Measurements from ENCODE around the gene GAL3ST3.

DNA sequence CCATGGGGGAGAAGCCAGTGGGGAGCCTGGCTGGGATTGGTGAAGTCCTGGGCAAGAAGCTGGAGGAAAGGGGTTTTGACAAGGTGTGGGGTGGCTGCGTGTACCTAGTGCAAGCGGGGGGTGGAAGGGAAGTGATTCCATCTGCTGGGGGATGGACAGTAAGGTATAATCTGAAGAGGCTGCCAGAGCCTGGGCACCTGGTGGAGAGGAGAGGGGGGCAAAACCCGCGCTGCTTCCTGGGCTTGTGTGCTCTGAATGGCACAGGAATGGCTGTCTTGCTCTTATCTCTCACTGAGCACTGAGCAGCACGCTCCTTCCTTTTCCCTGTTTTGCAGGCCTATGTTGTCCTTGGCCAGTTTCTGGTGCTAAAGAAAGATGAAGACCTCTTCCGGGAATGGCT is 45.7 kb downstream of the GAL3ST3 start:
- TF ChIP-seq HDAC2 (IDR thresholded peaks at IDR 0.05; ENCODE audit: borderline replicate concordance in 1 of 2, low read depth in 2 of 2, low read length in 2 of 2) (no peak), TAF1 (IDR thresholded peaks at IDR 0.05; ENCODE audit: low read depth, low read length) (no peak), YY1 (IDR thresholded peaks at IDR 0.05; ENCODE audit: low read depth, low read length) (no peak), EP300 (IDR thresholded peaks at IDR 0.05; ENCODE audit: borderline replicate concordance in 1 of 2, low read depth in 2 of 2, low read length in 2 of 2) (no peak), POLR2A (IDR thresholded peaks at IDR 0.05; ENCODE audit: control extremely low read depth in 1 of 2, low read depth in 2 of 2, low read length in 2 of 2) (no peak), JUN (IDR thresholded peaks at IDR 0.05; ENCODE audit: low read depth, low read length) (no peak)
- TF ChIP-seq, protein P1, sequence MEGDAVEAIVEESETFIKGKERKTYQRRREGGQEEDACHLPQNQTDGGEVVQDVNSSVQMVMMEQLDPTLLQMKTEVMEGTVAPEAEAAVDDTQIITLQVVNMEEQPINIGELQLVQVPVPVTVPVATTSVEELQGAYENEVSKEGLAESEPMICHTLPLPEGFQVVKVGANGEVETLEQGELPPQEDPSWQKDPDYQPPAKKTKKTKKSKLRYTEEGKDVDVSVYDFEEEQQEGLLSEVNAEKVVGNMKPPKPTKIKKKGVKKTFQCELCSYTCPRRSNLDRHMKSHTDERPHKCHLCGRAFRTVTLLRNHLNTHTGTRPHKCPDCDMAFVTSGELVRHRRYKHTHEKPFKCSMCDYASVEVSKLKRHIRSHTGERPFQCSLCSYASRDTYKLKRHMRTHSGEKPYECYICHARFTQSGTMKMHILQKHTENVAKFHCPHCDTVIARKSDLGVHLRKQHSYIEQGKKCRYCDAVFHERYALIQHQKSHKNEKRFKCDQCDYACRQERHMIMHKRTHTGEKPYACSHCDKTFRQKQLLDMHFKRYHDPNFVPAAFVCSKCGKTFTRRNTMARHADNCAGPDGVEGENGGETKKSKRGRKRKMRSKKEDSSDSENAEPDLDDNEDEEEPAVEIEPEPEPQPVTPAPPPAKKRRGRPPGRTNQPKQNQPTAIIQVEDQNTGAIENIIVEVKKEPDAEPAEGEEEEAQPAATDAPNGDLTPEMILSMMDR (IDR thresholded peaks at IDR 0.05; ENCODE audit: control extremely low read depth in 1 of 3, insufficient read depth in 1 of 3, low read depth in 1 of 3, low read length in 3 of 3): no peak
- TF ChIP-seq, protein P2, sequence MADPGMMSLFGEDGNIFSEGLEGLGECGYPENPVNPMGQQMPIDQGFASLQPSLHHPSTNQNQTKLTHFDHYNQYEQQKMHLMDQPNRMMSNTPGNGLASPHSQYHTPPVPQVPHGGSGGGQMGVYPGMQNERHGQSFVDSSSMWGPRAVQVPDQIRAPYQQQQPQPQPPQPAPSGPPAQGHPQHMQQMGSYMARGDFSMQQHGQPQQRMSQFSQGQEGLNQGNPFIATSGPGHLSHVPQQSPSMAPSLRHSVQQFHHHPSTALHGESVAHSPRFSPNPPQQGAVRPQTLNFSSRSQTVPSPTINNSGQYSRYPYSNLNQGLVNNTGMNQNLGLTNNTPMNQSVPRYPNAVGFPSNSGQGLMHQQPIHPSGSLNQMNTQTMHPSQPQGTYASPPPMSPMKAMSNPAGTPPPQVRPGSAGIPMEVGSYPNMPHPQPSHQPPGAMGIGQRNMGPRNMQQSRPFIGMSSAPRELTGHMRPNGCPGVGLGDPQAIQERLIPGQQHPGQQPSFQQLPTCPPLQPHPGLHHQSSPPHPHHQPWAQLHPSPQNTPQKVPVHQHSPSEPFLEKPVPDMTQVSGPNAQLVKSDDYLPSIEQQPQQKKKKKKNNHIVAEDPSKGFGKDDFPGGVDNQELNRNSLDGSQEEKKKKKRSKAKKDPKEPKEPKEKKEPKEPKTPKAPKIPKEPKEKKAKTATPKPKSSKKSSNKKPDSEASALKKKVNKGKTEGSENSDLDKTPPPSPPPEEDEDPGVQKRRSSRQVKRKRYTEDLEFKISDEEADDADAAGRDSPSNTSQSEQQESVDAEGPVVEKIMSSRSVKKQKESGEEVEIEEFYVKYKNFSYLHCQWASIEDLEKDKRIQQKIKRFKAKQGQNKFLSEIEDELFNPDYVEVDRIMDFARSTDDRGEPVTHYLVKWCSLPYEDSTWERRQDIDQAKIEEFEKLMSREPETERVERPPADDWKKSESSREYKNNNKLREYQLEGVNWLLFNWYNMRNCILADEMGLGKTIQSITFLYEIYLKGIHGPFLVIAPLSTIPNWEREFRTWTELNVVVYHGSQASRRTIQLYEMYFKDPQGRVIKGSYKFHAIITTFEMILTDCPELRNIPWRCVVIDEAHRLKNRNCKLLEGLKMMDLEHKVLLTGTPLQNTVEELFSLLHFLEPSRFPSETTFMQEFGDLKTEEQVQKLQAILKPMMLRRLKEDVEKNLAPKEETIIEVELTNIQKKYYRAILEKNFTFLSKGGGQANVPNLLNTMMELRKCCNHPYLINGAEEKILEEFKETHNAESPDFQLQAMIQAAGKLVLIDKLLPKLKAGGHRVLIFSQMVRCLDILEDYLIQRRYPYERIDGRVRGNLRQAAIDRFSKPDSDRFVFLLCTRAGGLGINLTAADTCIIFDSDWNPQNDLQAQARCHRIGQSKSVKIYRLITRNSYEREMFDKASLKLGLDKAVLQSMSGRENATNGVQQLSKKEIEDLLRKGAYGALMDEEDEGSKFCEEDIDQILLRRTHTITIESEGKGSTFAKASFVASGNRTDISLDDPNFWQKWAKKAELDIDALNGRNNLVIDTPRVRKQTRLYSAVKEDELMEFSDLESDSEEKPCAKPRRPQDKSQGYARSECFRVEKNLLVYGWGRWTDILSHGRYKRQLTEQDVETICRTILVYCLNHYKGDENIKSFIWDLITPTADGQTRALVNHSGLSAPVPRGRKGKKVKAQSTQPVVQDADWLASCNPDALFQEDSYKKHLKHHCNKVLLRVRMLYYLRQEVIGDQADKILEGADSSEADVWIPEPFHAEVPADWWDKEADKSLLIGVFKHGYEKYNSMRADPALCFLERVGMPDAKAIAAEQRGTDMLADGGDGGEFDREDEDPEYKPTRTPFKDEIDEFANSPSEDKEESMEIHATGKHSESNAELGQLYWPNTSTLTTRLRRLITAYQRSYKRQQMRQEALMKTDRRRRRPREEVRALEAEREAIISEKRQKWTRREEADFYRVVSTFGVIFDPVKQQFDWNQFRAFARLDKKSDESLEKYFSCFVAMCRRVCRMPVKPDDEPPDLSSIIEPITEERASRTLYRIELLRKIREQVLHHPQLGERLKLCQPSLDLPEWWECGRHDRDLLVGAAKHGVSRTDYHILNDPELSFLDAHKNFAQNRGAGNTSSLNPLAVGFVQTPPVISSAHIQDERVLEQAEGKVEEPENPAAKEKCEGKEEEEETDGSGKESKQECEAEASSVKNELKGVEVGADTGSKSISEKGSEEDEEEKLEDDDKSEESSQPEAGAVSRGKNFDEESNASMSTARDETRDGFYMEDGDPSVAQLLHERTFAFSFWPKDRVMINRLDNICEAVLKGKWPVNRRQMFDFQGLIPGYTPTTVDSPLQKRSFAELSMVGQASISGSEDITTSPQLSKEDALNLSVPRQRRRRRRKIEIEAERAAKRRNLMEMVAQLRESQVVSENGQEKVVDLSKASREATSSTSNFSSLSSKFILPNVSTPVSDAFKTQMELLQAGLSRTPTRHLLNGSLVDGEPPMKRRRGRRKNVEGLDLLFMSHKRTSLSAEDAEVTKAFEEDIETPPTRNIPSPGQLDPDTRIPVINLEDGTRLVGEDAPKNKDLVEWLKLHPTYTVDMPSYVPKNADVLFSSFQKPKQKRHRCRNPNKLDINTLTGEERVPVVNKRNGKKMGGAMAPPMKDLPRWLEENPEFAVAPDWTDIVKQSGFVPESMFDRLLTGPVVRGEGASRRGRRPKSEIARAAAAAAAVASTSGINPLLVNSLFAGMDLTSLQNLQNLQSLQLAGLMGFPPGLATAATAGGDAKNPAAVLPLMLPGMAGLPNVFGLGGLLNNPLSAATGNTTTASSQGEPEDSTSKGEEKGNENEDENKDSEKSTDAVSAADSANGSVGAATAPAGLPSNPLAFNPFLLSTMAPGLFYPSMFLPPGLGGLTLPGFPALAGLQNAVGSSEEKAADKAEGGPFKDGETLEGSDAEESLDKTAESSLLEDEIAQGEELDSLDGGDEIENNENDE (IDR thresholded peaks at IDR 0.05; ENCODE audit: insufficient replicate concordance, low read length): no peak

Data from H1 (cell line).